HepG2 (cell line): ENCODE data around the gene EEIG1. TPM values are rescaled to one million over a fixed set of nuclear protein-coding genes. Genes with fewer than 3 reads are reported as not detected.

ENCODE experiments used
- CBFB ChIP-seq: sonication (generic); formaldehyde crosslinking; IDR thresholded peaks from 2 replicates; pipeline ENCODE4 v1.4.0; 2020; ENCODE audit warnings: missing genetic modification reagents
- CREB1 ChIP-seq, 2 experiments: fragments of 450-650 bp in 1 of 2; IDR thresholded peaks; 2 replicates each; pipeline ENCODE4 v1.6.1; 2016 to 2017; ENCODE audit warnings: control low read depth in 1 of 2, mild to moderate bottlenecking in 1 of 2, missing compliant biosample characterization in 1 of 2, missing genetic modification characterization in 1 of 2
- DNMT3B ChIP-seq: conservative IDR thresholded peaks from 2 replicates; pipeline ENCODE4 v1.6.1; 2016; ENCODE audit warnings: missing biosample characterization, control low read depth
- JUN ChIP-seq: sonication (generic); formaldehyde crosslinking; IDR thresholded peaks from 2 replicates; pipeline ENCODE4 v1.4.0; 2020; ENCODE audit warnings: mild to moderate bottlenecking, missing genetic modification reagents
- NRL ChIP-seq: sonication (generic); formaldehyde crosslinking; IDR thresholded peaks from 2 replicates; pipeline ENCODE4 v1.5.0; 2020; ENCODE audit warnings: missing genetic modification reagents, mild to moderate bottlenecking, moderate library complexity, borderline replicate concordance
- YEATS2 ChIP-seq: sonication (generic); formaldehyde crosslinking; IDR thresholded peaks from 2 replicates; pipeline ENCODE4 v1.4.0; 2020; ENCODE audit warnings: missing genetic modification reagents, borderline replicate concordance
- ZBTB1 ChIP-seq: sonication (generic); formaldehyde crosslinking; IDR thresholded peaks from 2 replicates; pipeline ENCODE4 v1.4.0; 2020; ENCODE audit warnings: missing genetic modification reagents, borderline replicate concordance
- ZBTB38 ChIP-seq: sonication (generic); formaldehyde crosslinking; IDR thresholded peaks from 2 replicates; pipeline ENCODE4 v1.5.1; 2020; ENCODE audit warnings: mild to moderate bottlenecking, missing genetic modification reagents
- ZNF335 ChIP-seq: sonication (generic); formaldehyde crosslinking; IDR thresholded peaks from 2 replicates; pipeline ENCODE4 v1.4.0; 2020; ENCODE audit warnings: missing genetic modification reagents
- ZNF484 ChIP-seq: sonication (generic); formaldehyde crosslinking; IDR thresholded peaks from 2 replicates; pipeline ENCODE4 v1.5.1; 2020; ENCODE audit warnings: mild to moderate bottlenecking, low read depth, missing genetic modification reagents, borderline replicate concordance
- ZNF607 ChIP-seq: sonication (generic); formaldehyde crosslinking; IDR thresholded peaks from 2 replicates; pipeline ENCODE4 v1.5.1; 2020; ENCODE audit warnings: missing genetic modification reagents, mild to moderate bottlenecking, borderline replicate concordance
- ZNF629 ChIP-seq: sonication (generic); formaldehyde crosslinking; conservative IDR thresholded peaks from 2 replicates; pipeline ENCODE4 v1.5.0; 2020; ENCODE audit warnings: missing genetic modification reagents
- ZNF772 ChIP-seq: sonication (generic); formaldehyde crosslinking; IDR thresholded peaks from 2 replicates; pipeline ENCODE4 v1.5.0; 2020; ENCODE audit warnings: mild to moderate bottlenecking, missing genetic modification reagents
- ZNF878 ChIP-seq: sonication (generic); formaldehyde crosslinking; IDR thresholded peaks from 2 replicates; pipeline ENCODE4 v1.8.1; 2023; ENCODE audit warnings: mild to moderate bottlenecking, missing genetic modification reagents, moderate library complexity
- polyA plus RNA-seq, 8 experiments: library from polyadenylated mRNA; depleted of rRNA in 3 of 8; stranded (reverse) in 7 of 8; unstranded in 1 of 8; fragments of >200 nt; fragmentation: Illumina TruSeq in 4 of 8; extraction: Trizol in 4 of 8; gene quantifications; 2 replicates each; pipeline versions ENCODE4 v1.2.1 to v1.2.3, GENCODE V29; 2011 to 2016; ENCODE audit warnings: low read depth in 4 of 8, missing spikeins in 1 of 8, mixed read lengths in 1 of 8; ENCODE audit not compliant: insufficient read depth in 1 of 8
- total RNA-seq, 5 experiments: library from RNA; depleted of rRNA; stranded (reverse); fragments of >200 nt; fragmentation: Illumina TruSeq; extraction: Trizol; gene quantifications; 2 replicates each; pipeline ENCODE4 v1.2.3, GENCODE V29; 2016; ENCODE audit warnings: low read depth in 1 of 5
- TF ChIP-seq, protein P1 (sequence below): IDR thresholded peaks from 2 replicates; pipeline ENCODE4 v1.6.1; 2012; ENCODE audit warnings: low read length, improper control_type of control experiment
- TF ChIP-seq, protein P2 (sequence below): sonication (generic); formaldehyde crosslinking; IDR thresholded peaks from 2 replicates; pipeline ENCODE4 v1.4.0; 2020; ENCODE audit warnings: missing genetic modification reagents
- TF ChIP-seq, protein P3 (sequence below): sonication (generic); formaldehyde crosslinking; IDR thresholded peaks from 2 replicates; pipeline ENCODE4 v1.9.0; 2022; ENCODE audit warnings: missing genetic modification reagents, mild to moderate bottlenecking, borderline replicate concordance

Gene EEIG1
- total and polyA plus RNA-seq, 2 of the 13 experiments (the other 11 are each of a cell fraction or from before 2014, with no cell fraction given), result 16.6 to 25.2 TPM

DNA sequence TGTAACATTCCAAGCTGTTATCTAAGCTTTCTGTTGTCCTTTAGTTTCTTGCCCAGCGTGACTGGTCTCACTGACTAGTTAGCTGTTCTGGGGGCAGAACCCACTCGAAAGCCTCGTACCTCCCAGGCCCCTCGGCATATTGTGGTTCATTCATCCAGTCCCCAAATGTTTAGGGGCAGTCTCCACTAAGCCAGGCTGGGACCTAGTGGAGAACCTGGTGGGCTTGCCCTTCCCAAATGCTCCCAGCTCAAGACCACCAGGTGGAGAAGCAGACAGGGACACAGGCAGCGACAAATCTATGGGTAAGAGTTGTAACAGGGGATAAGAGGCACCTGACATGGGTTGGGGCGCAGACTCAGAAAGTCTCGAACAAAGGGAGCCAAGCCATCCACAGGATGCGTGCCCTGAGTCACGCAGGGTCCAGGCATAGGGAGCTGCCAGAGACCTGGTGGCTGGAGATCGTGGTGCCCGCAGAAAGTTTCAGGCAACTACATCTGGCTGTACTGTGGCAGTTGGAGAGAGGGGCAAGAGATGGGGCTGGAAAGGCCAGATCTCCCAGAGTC, 851 bp upstream of the EEIG1 start (continued):
- no peak for TF ChIP-seq DNMT3B (CRISPR knock-in tag)
- 0 out of 2 replicates have a peak, but pooled peaks have one; percentile 1 for TF ChIP-seq ZNF772 (CRISPR knock-in tag)
- no peak for TF ChIP-seq ZNF878 (CRISPR knock-in tag)
- TF ChIP-seq, protein P1, sequence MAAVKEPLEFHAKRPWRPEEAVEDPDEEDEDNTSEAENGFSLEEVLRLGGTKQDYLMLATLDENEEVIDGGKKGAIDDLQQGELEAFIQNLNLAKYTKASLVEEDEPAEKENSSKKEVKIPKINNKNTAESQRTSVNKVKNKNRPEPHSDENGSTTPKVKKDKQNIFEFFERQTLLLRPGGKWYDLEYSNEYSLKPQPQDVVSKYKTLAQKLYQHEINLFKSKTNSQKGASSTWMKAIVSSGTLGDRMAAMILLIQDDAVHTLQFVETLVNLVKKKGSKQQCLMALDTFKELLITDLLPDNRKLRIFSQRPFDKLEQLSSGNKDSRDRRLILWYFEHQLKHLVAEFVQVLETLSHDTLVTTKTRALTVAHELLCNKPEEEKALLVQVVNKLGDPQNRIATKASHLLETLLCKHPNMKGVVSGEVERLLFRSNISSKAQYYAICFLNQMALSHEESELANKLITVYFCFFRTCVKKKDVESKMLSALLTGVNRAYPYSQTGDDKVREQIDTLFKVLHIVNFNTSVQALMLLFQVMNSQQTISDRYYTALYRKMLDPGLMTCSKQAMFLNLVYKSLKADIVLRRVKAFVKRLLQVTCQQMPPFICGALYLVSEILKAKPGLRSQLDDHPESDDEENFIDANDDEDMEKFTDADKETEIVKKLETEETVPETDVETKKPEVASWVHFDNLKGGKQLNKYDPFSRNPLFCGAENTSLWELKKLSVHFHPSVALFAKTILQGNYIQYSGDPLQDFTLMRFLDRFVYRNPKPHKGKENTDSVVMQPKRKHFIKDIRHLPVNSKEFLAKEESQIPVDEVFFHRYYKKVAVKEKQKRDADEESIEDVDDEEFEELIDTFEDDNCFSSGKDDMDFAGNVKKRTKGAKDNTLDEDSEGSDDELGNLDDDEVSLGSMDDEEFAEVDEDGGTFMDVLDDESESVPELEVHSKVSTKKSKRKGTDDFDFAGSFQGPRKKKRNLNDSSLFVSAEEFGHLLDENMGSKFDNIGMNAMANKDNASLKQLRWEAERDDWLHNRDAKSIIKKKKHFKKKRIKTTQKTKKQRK, result no peak
- peak; percentile 15; the same call in 1 of the 2 replicates for TF ChIP-seq ZBTB38 (CRISPR knock-in tag)
- TF ChIP-seq ZNF629 (CRISPR knock-in tag), result no peak
- no peak for TF ChIP-seq ZBTB1 (CRISPR knock-in tag)
- no peak for TF ChIP-seq JUN (CRISPR knock-in tag)
- no peak for TF ChIP-seq CREB1 (IDR thresholded peaks at IDR 0.05)
- TF ChIP-seq CREB1 (CRISPR knock-in tag; IDR thresholded peaks at IDR 0.05), result no peak
- TF ChIP-seq, protein P2, sequence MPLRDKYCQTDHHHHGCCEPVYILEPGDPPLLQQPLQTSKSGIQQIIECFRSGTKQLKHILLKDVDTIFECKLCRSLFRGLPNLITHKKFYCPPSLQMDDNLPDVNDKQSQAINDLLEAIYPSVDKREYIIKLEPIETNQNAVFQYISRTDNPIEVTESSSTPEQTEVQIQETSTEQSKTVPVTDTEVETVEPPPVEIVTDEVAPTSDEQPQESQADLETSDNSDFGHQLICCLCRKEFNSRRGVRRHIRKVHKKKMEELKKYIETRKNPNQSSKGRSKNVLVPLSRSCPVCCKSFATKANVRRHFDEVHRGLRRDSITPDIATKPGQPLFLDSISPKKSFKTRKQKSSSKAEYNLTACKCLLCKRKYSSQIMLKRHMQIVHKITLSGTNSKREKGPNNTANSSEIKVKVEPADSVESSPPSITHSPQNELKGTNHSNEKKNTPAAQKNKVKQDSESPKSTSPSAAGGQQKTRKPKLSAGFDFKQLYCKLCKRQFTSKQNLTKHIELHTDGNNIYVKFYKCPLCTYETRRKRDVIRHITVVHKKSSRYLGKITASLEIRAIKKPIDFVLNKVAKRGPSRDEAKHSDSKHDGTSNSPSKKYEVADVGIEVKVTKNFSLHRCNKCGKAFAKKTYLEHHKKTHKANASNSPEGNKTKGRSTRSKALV (CRISPR knock-in tag), result no peak
- TF ChIP-seq ZNF607 (CRISPR knock-in tag), result no peak
- no peak for TF ChIP-seq ZNF335 (CRISPR knock-in tag)
- no peak for TF ChIP-seq ZNF484
- TF ChIP-seq NRL, result peak; percentile 47; the same call in 1 of the 2 replicates
- no peak for TF ChIP-seq CBFB (CRISPR knock-in tag)
- no peak for TF ChIP-seq YEATS2 (CRISPR knock-in tag)
- TF ChIP-seq, protein P3, sequence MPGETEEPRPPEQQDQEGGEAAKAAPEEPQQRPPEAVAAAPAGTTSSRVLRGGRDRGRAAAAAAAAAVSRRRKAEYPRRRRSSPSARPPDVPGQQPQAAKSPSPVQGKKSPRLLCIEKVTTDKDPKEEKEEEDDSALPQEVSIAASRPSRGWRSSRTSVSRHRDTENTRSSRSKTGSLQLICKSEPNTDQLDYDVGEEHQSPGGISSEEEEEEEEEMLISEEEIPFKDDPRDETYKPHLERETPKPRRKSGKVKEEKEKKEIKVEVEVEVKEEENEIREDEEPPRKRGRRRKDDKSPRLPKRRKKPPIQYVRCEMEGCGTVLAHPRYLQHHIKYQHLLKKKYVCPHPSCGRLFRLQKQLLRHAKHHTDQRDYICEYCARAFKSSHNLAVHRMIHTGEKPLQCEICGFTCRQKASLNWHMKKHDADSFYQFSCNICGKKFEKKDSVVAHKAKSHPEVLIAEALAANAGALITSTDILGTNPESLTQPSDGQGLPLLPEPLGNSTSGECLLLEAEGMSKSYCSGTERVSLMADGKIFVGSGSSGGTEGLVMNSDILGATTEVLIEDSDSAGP (CRISPR knock-in tag), result 0 out of 2 replicates have a peak, but pooled peaks have one; percentile 17
